ENCODE measurements around the gene ZFAND3.
"Not testable (repeated sequence)": the region's sequence is repeated elsewhere in the genome, so short reads cannot be mapped to it uniquely, and the experiment has no call there.

The ZFAND3 gene

GRCh38 chr6:37940074-37940847 is 120.7 kb downstream of the ZFAND3 start:
- DNase-seq: peak; percentile 45

- no peak for DNase-seq
Observed at GRCh38 chr6:37941871-37942270, 122.3 kb downstream of the ZFAND3 start.

GRCh38 chr6:37942606-37943376 is 123.3 kb downstream of the ZFAND3 start:
- no peak for DNase-seq

DNA sequence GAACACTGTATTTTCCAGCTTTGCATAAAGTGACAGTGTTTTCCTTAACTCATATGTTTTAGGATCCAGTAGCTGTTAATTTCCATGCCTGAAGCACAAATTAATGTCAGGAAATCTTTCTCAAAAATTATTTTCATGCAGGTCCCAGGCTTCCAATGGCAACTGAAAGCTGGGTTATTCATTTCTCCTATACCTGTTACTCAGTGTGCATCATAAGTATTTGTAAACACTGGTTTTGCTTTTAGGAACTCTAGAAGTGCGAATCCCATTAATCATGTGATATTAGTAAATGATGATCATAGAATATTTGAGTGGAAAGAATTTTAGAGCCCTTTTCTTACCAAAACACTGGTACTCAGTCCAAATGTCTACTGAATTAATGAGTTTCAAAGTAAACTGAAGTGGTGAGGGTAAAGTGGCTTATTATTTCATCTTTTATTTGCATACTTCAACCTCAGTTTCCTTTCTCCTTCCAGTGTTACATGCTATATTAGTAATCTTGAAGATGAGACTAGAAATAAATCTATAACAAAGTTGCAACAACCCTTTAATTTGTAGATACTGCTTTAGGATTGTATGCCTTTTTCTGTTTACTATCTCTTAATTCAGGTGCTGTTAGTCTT is 124.0 kb downstream of the ZFAND3 start:
- no peak for DNase-seq

- DNase-seq: no peak
Observed at GRCh38 chr6:37946057-37946456, 126.5 kb downstream of the ZFAND3 start.

- DNase-seq: no peak
Observed at GRCh38 chr6:37947468-37947867, 127.9 kb downstream of the ZFAND3 start.

- not testable (repeated sequence) for DNase-seq
Observed at GRCh38 chr6:37948584-37948983, 129.1 kb downstream of the ZFAND3 start.

- no peak for DNase-seq
Observed at GRCh38 chr6:37952027-37952426, 132.5 kb downstream of the ZFAND3 start.

- no peak for DNase-seq
Observed at GRCh38 chr6:37954791-37955190, 135.3 kb downstream of the ZFAND3 start.

GRCh38 chr6:37956711-37957275 is 137.3 kb downstream of the ZFAND3 start:
- no peak for DNase-seq

DNA sequence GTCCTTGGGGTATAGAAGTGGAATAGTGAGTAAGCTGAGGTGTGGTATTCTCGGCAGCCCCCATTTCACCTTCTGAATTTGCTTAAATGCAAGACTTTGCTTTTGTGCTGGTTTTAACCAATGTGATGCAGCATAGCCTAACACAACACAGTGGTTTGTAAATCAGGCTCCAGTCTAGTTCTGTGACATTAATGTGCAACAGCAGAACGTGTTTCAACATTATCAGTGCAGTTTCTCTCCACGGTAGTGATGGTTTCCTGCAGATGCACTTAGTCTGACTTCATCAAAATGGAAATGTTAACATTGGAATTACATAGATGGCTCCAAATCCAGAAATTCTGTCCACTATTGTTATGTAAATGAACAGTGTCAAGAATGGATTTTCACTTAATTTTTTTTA is 139.5 kb downstream of the ZFAND3 start:
- no peak for DNase-seq

GRCh38 chr6:37960139-37960935 is 140.8 kb downstream of the ZFAND3 start:
- no peak for DNase-seq

- DNase-seq: not testable (repeated sequence)
Observed at GRCh38 chr6:37962481-37963080, 143.1 kb downstream of the ZFAND3 start.

DNA sequence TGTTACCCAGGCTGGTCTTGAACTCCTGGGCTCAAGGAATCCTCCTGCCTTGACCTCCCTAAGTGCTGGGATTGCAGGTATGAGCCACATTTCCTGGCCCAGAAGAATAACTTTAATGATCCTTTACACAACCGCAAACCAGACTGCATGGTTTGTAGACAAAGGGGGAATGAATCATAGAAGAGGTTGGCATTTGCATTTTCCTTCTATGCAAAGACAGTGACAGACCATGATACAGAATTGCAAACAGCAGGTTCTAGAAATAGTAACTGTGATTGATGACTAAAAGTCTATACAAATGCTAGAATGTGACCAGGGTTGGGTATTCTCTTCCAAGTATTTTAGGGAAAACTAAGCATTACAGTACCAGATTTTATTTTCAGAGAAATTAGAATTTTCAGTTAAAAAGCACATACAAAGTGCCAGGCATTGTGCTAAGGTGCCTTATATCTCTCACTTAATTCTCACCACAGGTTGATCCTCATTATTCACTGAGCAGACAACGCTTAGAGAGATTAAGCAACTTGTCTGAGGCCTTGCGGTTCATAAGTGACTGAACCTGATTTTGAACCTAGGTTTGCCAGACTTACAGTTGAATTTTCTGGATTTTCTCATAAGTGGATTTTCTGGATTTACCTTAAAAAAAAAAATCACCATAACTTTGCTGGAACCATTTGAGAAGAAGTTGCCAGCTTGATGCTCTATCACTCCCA is 146.6 kb downstream of the ZFAND3 start:
- DNase-seq: no peak

DNA sequence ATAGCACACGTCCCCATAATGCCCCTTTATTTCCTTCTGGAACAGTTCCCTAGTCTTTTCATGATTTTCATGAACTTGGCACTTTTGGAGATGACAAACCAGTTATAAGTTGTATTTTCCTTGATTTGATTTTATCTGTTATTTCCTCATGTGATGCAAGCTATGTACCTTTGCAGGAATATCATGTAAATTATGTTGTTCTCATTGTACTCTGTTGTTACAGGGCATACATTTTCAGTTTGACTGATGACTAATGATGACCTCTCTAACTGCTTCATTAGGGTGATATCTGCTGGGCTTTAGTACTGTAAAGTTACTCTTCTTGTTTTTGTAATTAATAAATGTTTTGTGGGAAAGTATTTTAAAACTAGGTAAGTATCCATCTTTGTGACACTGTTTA is 147.3 kb downstream of the ZFAND3 start:
- no peak for DNase-seq

- no peak for DNase-seq
Observed at GRCh38 chr6:37967651-37968050, 148.1 kb downstream of the ZFAND3 start.

DNA sequence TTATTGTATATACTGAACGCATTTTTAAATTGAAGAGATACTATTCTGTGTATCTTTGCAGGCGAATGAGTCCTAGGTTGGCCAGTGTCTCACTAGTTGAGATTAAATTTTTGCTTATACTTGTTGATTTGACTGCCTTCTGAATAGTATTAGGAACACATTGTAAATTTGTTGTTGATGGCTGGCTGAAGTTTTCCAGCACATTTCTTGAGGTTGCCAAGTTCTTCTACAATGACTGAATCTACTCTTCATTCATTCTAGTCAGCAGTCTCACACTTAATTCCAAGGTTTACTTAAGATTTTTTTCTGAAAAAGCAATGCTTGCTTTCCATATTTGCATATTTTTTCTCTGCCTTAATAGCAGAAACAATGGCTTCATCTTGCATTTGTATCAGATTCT is 151.7 kb downstream of the ZFAND3 start:
- no peak for DNase-seq

GRCh38 chr6:37971711-37972390 is 152.3 kb downstream of the ZFAND3 start:
- DNase-seq: no peak

GRCh38 chr6:37972994-37973757 is 153.6 kb downstream of the ZFAND3 start:
- peak; percentile 11 for DNase-seq

DNA sequence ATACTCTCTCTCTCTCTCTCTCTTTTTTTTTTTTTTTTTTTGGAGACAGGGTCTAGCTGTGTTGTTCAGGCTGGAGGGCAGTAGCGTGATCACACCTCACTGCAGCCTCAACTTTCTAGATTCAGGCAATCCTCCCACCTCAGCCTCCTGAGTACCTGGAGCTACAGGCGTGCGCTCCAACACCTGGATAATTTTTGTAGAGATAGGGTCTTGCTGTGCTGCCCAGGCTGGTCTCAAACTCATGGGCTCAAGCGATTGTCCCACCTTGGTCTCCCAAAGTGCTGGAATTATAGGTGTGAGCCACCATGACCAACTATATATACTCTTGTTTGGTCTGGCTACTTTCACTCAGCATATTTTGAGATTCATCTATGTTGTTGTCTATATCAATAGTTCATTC is 154.9 kb downstream of the ZFAND3 start:
- DNase-seq: no peak

Measured in hematopoietic multipotent progenitor cell treated with erythropoietin and hydrocortisone succinate and interleukin-3 and kit ligand, for 6 days (in vitro differentiated cells).